GM04504 (cell line): Measurements from ENCODE around the gene ADCYAP1R1.
A peak's percentile ranks its signal among the peaks of the same experiment; 100 is the strongest.

Experiments
- DNase-seq: peaks from one replicate; pipeline ENCODE4 v3.0.0-alpha.2; 2012; ENCODE audit warnings: low read depth

ADCYAP1R1 gene

GRCh38 chr7:31068006-31068675, 16.0 kb downstream of the ADCYAP1R1 start:
- no peak for DNase-seq

GRCh38 chr7:31069860-31070555, 17.9 kb downstream of the ADCYAP1R1 start:
- DNase-seq: no peak

GRCh38 chr7:31070991-31071644, 19.0 kb downstream of the ADCYAP1R1 start:
- no peak for DNase-seq

GRCh38 chr7:31071645-31072029, 19.5 kb downstream of the ADCYAP1R1 start:
- DNase-seq: no peak

- DNase-seq: no peak
These were observed 21.4 kb downstream of the ADCYAP1R1 start for GRCh38 chr7:31073326-31074119.

GRCh38 chr7:31074120-31074383, 21.9 kb downstream of the ADCYAP1R1 start:
- DNase-seq: peak; percentile 1

- no peak for DNase-seq
These were observed 22.4 kb downstream of the ADCYAP1R1 start for GRCh38 chr7:31074403-31075085.

- no peak for DNase-seq
These were observed 22.9 kb downstream of the ADCYAP1R1 start for GRCh38 chr7:31075086-31075405.

GRCh38 chr7:31076051-31076450, 23.9 kb downstream of the ADCYAP1R1 start:
- no peak for DNase-seq

- no peak for DNase-seq
These were observed 24.7 kb downstream of the ADCYAP1R1 start for GRCh38 chr7:31076641-31077310.

- DNase-seq: no peak
These were observed 25.6 kb downstream of the ADCYAP1R1 start for GRCh38 chr7:31077484-31078362.

- no peak for DNase-seq
These were observed 26.4 kb downstream of the ADCYAP1R1 start for GRCh38 chr7:31078363-31078990.

GRCh38 chr7:31079126-31079823, 27.2 kb downstream of the ADCYAP1R1 start:
- DNase-seq: no peak

GRCh38 chr7:31079824-31080511, 27.9 kb downstream of the ADCYAP1R1 start:
- no peak for DNase-seq

GRCh38 chr7:31080763-31081162, 28.7 kb downstream of the ADCYAP1R1 start:
- no peak for DNase-seq

- no peak for DNase-seq
These were observed 29.9 kb downstream of the ADCYAP1R1 start for GRCh38 chr7:31082017-31082416.

- DNase-seq: no peak
These were observed 30.3 kb downstream of the ADCYAP1R1 start for GRCh38 chr7:31082447-31082846.

- DNase-seq: no peak
These were observed 31.2 kb downstream of the ADCYAP1R1 start for GRCh38 chr7:31083210-31083786.

- no peak for DNase-seq
These were observed 32.1 kb downstream of the ADCYAP1R1 start for GRCh38 chr7:31084226-31084625.
